CD8-positive, alpha-beta memory T cell (primary cell): ENCODE measurements around the gene NTRK3. TPM values are rescaled to one million over a fixed set of nuclear protein-coding genes. Genes with fewer than 3 reads are reported as not detected.
"Not testable (repeated sequence)": the region's sequence is repeated elsewhere in the genome, so short reads cannot be mapped to it uniquely, and the experiment has no call there.

Experiments used
- CTCF ChIA-PET: fragments of 350-600 bp; sonication (Branson Sonifier 250); formaldehyde crosslinking; loops from one replicate; lab custom pipeline; 2021; ENCODE audit warnings: antibody characterized with exemption; lab: Charles Lee
- POLR2A ChIA-PET: fragments of 350-600 bp; sonication (Branson Sonifier 250); formaldehyde crosslinking; loops from one replicate; lab custom pipeline; 2021; ENCODE audit warnings: antibody characterized with exemption; lab: Charles Lee
- DNase-seq, 5 donors: peaks; one replicate each; pipeline versions ENCODE4 v3.0.0 to v3.0.0-alpha.2; 2020 to 2022; ENCODE audit warnings: mixed read lengths in 1 of 5
- H3K27ac ChIP-seq: one replicate; pipeline ENCODE4 v1.7.0; 2013; ENCODE audit warnings: low read depth, mild to moderate bottlenecking, low read length, moderate library complexity
- H3K27me3 ChIP-seq: 2 replicates; pipeline ENCODE4 v1.7.0; 2013; ENCODE audit warnings: low read length, mild to moderate bottlenecking; ENCODE audit not compliant: insufficient read depth, poor library complexity, severe bottlenecking
- H3K36me3 ChIP-seq: 2 replicates; pipeline ENCODE4 v1.7.0; 2013; ENCODE audit warnings: mild to moderate bottlenecking, low read length, moderate library complexity; ENCODE audit not compliant: insufficient read depth
- H3K4me1 ChIP-seq: 2 replicates; pipeline ENCODE4 v1.7.0; 2013; ENCODE audit warnings: mild to moderate bottlenecking, low read length, moderate library complexity; ENCODE audit not compliant: insufficient read depth
- H3K4me3 ChIP-seq: 2 replicates; pipeline ENCODE4 v1.7.0; 2013; ENCODE audit warnings: mild to moderate bottlenecking, low read length
- H3K9me3 ChIP-seq: 2 replicates; pipeline ENCODE4 v1.7.0; 2013; ENCODE audit warnings: mild to moderate bottlenecking, low read length
- H3K27ac Mint-ChIP-seq, 8 donors: one replicate each; pipeline ENCODE4 v1.8.0; 2020 to 2021; ENCODE audit warnings: mixed read lengths in 8 of 8, mild to moderate bottlenecking in 6 of 8, inconsistent platforms in 3 of 8, moderate library complexity in 3 of 8
- H3K27me3 Mint-ChIP-seq, 2 donors: one replicate each; pipeline ENCODE4 v1.8.0; 2020 to 2021; ENCODE audit warnings: mixed read lengths in 2 of 2, mild to moderate bottlenecking in 1 of 2, moderate library complexity in 1 of 2
- H3K36me3 Mint-ChIP-seq, 3 donors: one replicate each; pipeline ENCODE4 v1.8.0; 2020 to 2021; ENCODE audit warnings: mixed read lengths in 3 of 3, inconsistent platforms in 1 of 3, mild to moderate bottlenecking in 1 of 3
- H3K4me1 Mint-ChIP-seq, 3 donors: one replicate each; pipeline ENCODE4 v1.8.0; 2020 to 2021; ENCODE audit warnings: mixed read lengths in 3 of 3, inconsistent platforms in 1 of 3, mild to moderate bottlenecking in 1 of 3
- H3K4me3 Mint-ChIP-seq, 7 donors: one replicate each; pipeline ENCODE4 v1.8.0; 2020 to 2021; ENCODE audit warnings: mixed read lengths in 7 of 7, mild to moderate bottlenecking in 6 of 7, moderate library complexity in 4 of 7, inconsistent platforms in 2 of 7
- H3K9me3 Mint-ChIP-seq, 5 donors: one replicate each; pipeline ENCODE4 v1.8.0; 2020 to 2022; ENCODE audit warnings: mixed read lengths in 5 of 5, mild to moderate bottlenecking in 3 of 5, moderate library complexity in 2 of 5, inconsistent platforms in 1 of 5
- polyA plus RNA-seq: library from polyadenylated mRNA; unstranded; fragments of 300-500 nt; fragmentation: Illumina TruSeq; gene quantifications from one replicate; pipeline ENCODE4 v1.2.3, GENCODE V29; 2021
- total RNA-seq, 2 experiments: library from RNA; stranded (reverse); gene quantifications; one replicate each; pipeline ENCODE4 v1.2.3, GENCODE V29; 2021

The NTRK3 gene
- total and polyA plus RNA-seq, 3 experiments from 2014 or later = 0.26 to 0.29 TPM; not detected in 1

GRCh38 chr15:87849181-87849580 is 407.4 kb downstream of the NTRK3 start:
- H3K9me3 Mint-ChIP-seq = no peaks in the 10 kb centered on the region
- H3K4me1 ChIP-seq = no peaks in the 10 kb centered on the region
- no peaks in the 10 kb centered on the region for H3K27me3 ChIP-seq
- H3K27me3 Mint-ChIP-seq = peaks cover 0 to 2% of the 10 kb centered on the region in 2 donors
- H3K27ac Mint-ChIP-seq = no peak overlapping the region
- no peak for DNase-seq
- ChIA-PET CTCF (no interaction called here), POLR2A (no interaction called here)
- no peak overlapping the region for H3K27ac ChIP-seq
- H3K4me1 Mint-ChIP-seq = no peaks in the 10 kb centered on the region
- H3K4me3 ChIP-seq = no peak overlapping the region
- H3K36me3 Mint-ChIP-seq = no peaks in the 10 kb centered on the region
- H3K9me3 ChIP-seq = no peaks in the 10 kb centered on the region
- no peaks in the 10 kb centered on the region for H3K36me3 ChIP-seq
- peak overlapping the region in 1 of 7 donors; percentile 38 for H3K4me3 Mint-ChIP-seq

DNA sequence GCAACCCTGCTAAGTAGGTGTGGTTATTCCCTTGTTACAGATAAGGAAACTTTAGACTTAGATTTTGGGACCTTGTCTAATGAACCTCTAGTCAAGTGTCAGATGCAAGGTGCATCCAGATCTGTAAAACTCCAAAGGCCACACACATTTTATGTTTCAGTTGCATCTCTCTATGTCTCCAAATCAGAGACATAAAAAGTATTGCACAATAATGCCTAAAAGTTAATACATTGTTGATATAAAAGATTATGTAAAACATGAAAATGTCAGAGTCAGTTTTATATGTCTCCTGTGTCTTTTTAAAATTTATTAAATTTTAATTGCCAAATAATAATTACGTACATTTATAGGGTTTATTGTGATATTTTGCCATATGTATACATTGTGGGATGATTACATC is 408.5 kb downstream of the NTRK3 start:
- no peak for DNase-seq
- Mint-ChIP-seq H3K4me1 (no peaks in the 10 kb centered on the region), H3K9me3 (no peaks in the 10 kb centered on the region), H3K27ac (no peak overlapping the region), H3K4me3 (no peak overlapping the region), H3K36me3 (no peaks in the 10 kb centered on the region), H3K27me3 (peaks cover 0 to 2% of the 10 kb centered on the region in 2 donors)
- H3K9me3 ChIP-seq = no peaks in the 10 kb centered on the region
- H3K4me3 ChIP-seq = no peak overlapping the region
- POLR2A ChIA-PET = no interaction called here
- H3K36me3 ChIP-seq = no peaks in the 10 kb centered on the region
- no peaks in the 10 kb centered on the region for H3K4me1 ChIP-seq
- H3K27ac ChIP-seq = no peak overlapping the region
- CTCF ChIA-PET = no interaction called here
- no peaks in the 10 kb centered on the region for H3K27me3 ChIP-seq

DNA sequence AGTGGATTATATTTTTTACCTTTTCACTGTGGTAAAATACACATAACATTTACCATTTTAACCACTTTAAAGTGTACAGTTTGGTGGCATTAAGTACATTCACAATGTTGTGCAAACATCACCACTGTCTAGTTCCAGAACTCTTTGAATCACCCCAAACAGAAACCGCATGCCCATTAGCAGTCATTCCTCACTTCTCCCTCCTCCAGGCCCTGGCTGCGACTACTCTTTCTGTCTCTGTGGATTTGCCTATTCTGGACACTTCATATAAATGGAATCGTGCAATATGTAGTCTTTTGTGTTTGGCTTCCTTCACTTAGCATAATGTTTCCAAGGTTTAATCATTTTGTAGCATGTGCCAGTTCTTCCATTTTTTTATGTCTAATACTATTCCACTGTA is 409.8 kb downstream of the NTRK3 start:
- POLR2A ChIA-PET = no interaction called here
- H3K27ac ChIP-seq = no peak overlapping the region
- no peaks in the 10 kb centered on the region for H3K4me1 ChIP-seq
- DNase-seq = no peak
- no peak overlapping the region for H3K27ac Mint-ChIP-seq
- H3K36me3 ChIP-seq = no peaks in the 10 kb centered on the region
- no peaks in the 10 kb centered on the region for H3K27me3 ChIP-seq
- no peak overlapping the region for H3K4me3 ChIP-seq
- CTCF ChIA-PET = no interaction called here
- H3K9me3 Mint-ChIP-seq = peaks cover 0 to 3% (median 0%) of the 10 kb centered on the region in 5 donors
- no peaks in the 10 kb centered on the region for H3K4me1 Mint-ChIP-seq
- H3K27me3 Mint-ChIP-seq = no peaks in the 10 kb centered on the region
- no peaks in the 10 kb centered on the region for H3K9me3 ChIP-seq
- H3K4me3 Mint-ChIP-seq = no peak overlapping the region
- no peaks in the 10 kb centered on the region for H3K36me3 Mint-ChIP-seq

DNA sequence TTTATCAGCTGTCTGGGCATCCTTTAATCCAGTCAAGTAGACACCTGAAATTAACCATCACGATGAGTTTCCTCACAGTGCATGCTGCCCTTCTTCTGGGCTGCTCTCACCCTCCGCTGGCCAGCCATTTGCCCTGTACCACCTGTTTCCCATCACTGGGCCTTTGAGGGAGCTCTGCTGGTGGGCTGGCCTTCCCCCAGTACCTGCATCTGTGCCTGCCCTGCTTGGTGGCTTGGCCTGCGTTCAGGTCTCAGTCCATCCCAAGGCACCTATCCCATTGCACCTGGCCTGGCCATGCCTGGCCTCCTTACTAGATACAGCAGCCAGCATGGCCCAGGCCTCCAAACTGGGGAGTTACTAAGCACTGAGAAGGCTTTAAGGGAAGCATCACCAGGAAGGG is 413.2 kb downstream of the NTRK3 start:
- Histone ChIP-seq H3K4me3 (no peak overlapping the region), H3K36me3 (no peaks in the 10 kb centered on the region), H3K9me3 (no peaks in the 10 kb centered on the region), H3K27ac (no peak overlapping the region), H3K4me1 (no peaks in the 10 kb centered on the region), H3K27me3 (no peaks in the 10 kb centered on the region)
- Mint-ChIP-seq H3K9me3 (peaks cover 0 to 3% (median 0%) of the 10 kb centered on the region in 5 donors), H3K36me3 (no peaks in the 10 kb centered on the region), H3K4me3 (no peak overlapping the region), H3K27ac (no peak overlapping the region), H3K27me3 (peaks cover 0 to 1% of the 10 kb centered on the region in 2 donors), H3K4me1 (no peaks in the 10 kb centered on the region)
- CTCF ChIA-PET = no interaction called here
- POLR2A ChIA-PET = no interaction called here
- no peak for DNase-seq

GRCh38 chr15:87841426-87841998 is 415.0 kb downstream of the NTRK3 start:
- Mint-ChIP-seq H3K4me1 (no peaks in the 10 kb centered on the region), H3K4me3 (no peak overlapping the region), H3K27me3 (peaks cover 0 to 3% of the 10 kb centered on the region in 2 donors), H3K27ac (no peak overlapping the region), H3K9me3 (peaks cover 0 to 5% (median 1%) of the 10 kb centered on the region in 5 donors), H3K36me3 (no peaks in the 10 kb centered on the region)
- no peaks in the 10 kb centered on the region for H3K4me1 ChIP-seq
- no peaks in the 10 kb centered on the region for H3K9me3 ChIP-seq
- CTCF ChIA-PET = no interaction called here
- H3K4me3 ChIP-seq = no peak overlapping the region
- POLR2A ChIA-PET = no interaction called here
- DNase-seq = no peak
- no peaks in the 10 kb centered on the region for H3K27me3 ChIP-seq
- H3K27ac ChIP-seq = no peak overlapping the region
- no peaks in the 10 kb centered on the region for H3K36me3 ChIP-seq

- CTCF ChIA-PET = not testable (repeated sequence)
These were observed 420.7 kb downstream of the NTRK3 start for GRCh38 chr15:87835830-87836229.

DNA sequence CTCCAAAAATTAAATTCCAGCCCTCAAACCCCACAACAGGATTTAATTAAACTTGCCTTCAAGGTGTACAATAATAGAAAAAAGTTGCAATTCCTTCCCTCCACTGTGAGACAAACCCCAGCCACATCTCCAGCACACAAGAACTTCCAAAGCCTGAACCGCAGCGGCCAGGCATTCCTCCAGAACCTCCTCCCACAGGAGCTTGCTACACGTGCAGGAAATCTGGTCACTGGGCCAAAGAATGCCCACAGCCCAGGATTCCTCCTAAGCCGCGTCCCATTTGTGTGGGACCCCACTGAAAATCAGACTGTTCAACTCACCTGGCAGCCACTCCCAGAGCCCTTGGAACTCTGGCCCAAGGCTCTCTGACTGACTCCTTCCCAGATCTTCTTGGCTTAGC is 423.2 kb downstream of the NTRK3 start:
- H3K27ac Mint-ChIP-seq, CTCF ChIA-PET, H3K4me3 ChIP-seq, H3K9me3 Mint-ChIP-seq, H3K4me3 Mint-ChIP-seq, POLR2A ChIA-PET, H3K4me1 Mint-ChIP-seq, H3K27ac ChIP-seq, H3K9me3 ChIP-seq, DNase-seq, H3K4me1 ChIP-seq, H3K27me3 Mint-ChIP-seq, H3K36me3 Mint-ChIP-seq, H3K27me3 ChIP-seq, H3K36me3 ChIP-seq: not testable (repeated sequence)

More at GRCh38 chr15:87835830-87836229, 420.7 kb downstream of the NTRK3 start:
- H3K27ac ChIP-seq, H3K9me3 Mint-ChIP-seq, H3K4me1 ChIP-seq, H3K9me3 ChIP-seq, DNase-seq, H3K27me3 Mint-ChIP-seq, H3K4me3 ChIP-seq, H3K36me3 Mint-ChIP-seq, H3K4me3 Mint-ChIP-seq, H3K27me3 ChIP-seq, H3K36me3 ChIP-seq, POLR2A ChIA-PET, H3K27ac Mint-ChIP-seq, H3K4me1 Mint-ChIP-seq: not testable (repeated sequence)

- Mint-ChIP-seq H3K36me3 (no peaks in the 10 kb centered on the region), H3K4me1 (no peaks in the 10 kb centered on the region), H3K9me3 (peaks cover 0 to 4% (median 2%) of the 10 kb centered on the region in 5 donors), H3K27ac (no peak overlapping the region), H3K27me3 (peaks cover 6 to 9% of the 10 kb centered on the region in 2 donors), H3K4me3 (no peak overlapping the region)
- Histone ChIP-seq H3K27ac (no peak overlapping the region), H3K4me1 (no peaks in the 10 kb centered on the region), H3K36me3 (no peaks in the 10 kb centered on the region), H3K9me3 (no peaks in the 10 kb centered on the region), H3K4me3 (no peak overlapping the region), H3K27me3 (no peaks in the 10 kb centered on the region)
- DNase-seq = no peak
- ChIA-PET POLR2A (no interaction called here), CTCF (no interaction called here)
These were observed 427.0 kb downstream of the NTRK3 start for GRCh38 chr15:87829332-87830050.
